Epithelial cell of prostate (primary cell): ENCODE measurements around the gene ANKRA2.
A peak's percentile ranks its signal among the peaks of the same experiment; 100 is the strongest.

Source experiments
- DNase-seq: peaks from one replicate; pipeline ENCODE4 v3.0.0-alpha.2; 2011; ENCODE audit warnings: low read depth, low spot score
- H3K27ac ChIP-seq: fragments of 450-650 bp; 2 replicates; pipeline ENCODE4 v1.5.1; 2017; ENCODE audit warnings: mild to moderate bottlenecking

The ANKRA2 gene

GRCh38 chr5:73565139-73565968 is at the start of gene ANKRA2, which contains the start of gene UTP15:
TSS of gene ANKRA2 (minus strand) at chr5:73565639. CDS start at chr5:73562881, 2,758 bp downstream.
TSS of gene UTP15 (plus strand) at chr5:73565743. CDS start at chr5:73567345, 1,602 bp downstream.
- H3K27ac ChIP-seq = peak within 1 kb of the TSS; percentile 79
- DNase-seq = peak; percentile 93

GRCh38 chr5:73615085-73615484 is 49.6 kb upstream of the ANKRA2 start:
- peak overlapping the region; percentile 49 for H3K27ac ChIP-seq
- DNase-seq = peak; percentile 54

- no peak for DNase-seq
- H3K27ac ChIP-seq = no peak overlapping the region
Measured at GRCh38 chr5:73612799-73613198, 47.4 kb upstream of the ANKRA2 start.

GRCh38 chr5:73607228-73607627 is 41.8 kb upstream of the ANKRA2 start:
- no peak for DNase-seq
- H3K27ac ChIP-seq = no peak overlapping the region

GRCh38 chr5:73606206-73606753 is 40.8 kb upstream of the ANKRA2 start:
- DNase-seq = no peak
- no peak overlapping the region for H3K27ac ChIP-seq

- DNase-seq = peak; percentile 55
- H3K27ac ChIP-seq = peak overlapping the region; percentile 27
Measured at GRCh38 chr5:73605223-73606087, 40.0 kb upstream of the ANKRA2 start.

GRCh38 chr5:73603998-73604397 is 38.6 kb upstream of the ANKRA2 start:
- no peak overlapping the region for H3K27ac ChIP-seq
- no peak for DNase-seq

- DNase-seq = no peak
Measured at GRCh38 chr5:73599380-73599779, 33.9 kb upstream of the ANKRA2 start.

GRCh38 chr5:73596705-73597328 is 31.4 kb upstream of the ANKRA2 start:
- no peak for DNase-seq
- H3K27ac ChIP-seq = no peak overlapping the region

More at GRCh38 chr5:73599380-73599779, 33.9 kb upstream of the ANKRA2 start:
- H3K27ac ChIP-seq = no peak overlapping the region

- DNase-seq = no peak
- peak overlapping the region; percentile 7 for H3K27ac ChIP-seq
Measured at GRCh38 chr5:73592551-73592950, 27.1 kb upstream of the ANKRA2 start.

GRCh38 chr5:73591698-73592501 is 26.5 kb upstream of the ANKRA2 start:
- DNase-seq = no peak
- peak overlapping the region; percentile 7 for H3K27ac ChIP-seq

GRCh38 chr5:73591102-73591695 is 25.8 kb upstream of the ANKRA2 start:
- peak; percentile 40 for DNase-seq
- peak overlapping the region; percentile 7 for H3K27ac ChIP-seq

GRCh38 chr5:73587923-73588322 is 22.5 kb upstream of the ANKRA2 start:
- H3K27ac ChIP-seq = no peak overlapping the region
- no peak for DNase-seq

- no peak overlapping the region for H3K27ac ChIP-seq
- DNase-seq = no peak
Measured at GRCh38 chr5:73582285-73583145, 17.1 kb upstream of the ANKRA2 start.

- H3K27ac ChIP-seq = peak overlapping the region; percentile 79
- DNase-seq = no peak
Measured at GRCh38 chr5:73565969-73566547, 619 bp upstream of the ANKRA2 start.

- peak overlapping the region; percentile 79 for H3K27ac ChIP-seq
- no peak for DNase-seq
Measured at GRCh38 chr5:73564675-73565074, 764 bp downstream of the ANKRA2 start.

GRCh38 chr5:73564018-73564417 is 1.4 kb downstream of the ANKRA2 start:
- H3K27ac ChIP-seq = peak overlapping the region; percentile 79
- DNase-seq = no peak

- DNase-seq = no peak
- H3K27ac ChIP-seq = no peak overlapping the region
Measured at GRCh38 chr5:73558950-73559349, 6.5 kb downstream of the ANKRA2 start.
